SU-DHL-6 (cell line): ENCODE measurements around the gene NPEPL1.
"Not testable (repeated sequence)": the region's sequence is repeated elsewhere in the genome, so short reads cannot be mapped to it uniquely, and the experiment has no call there.

Experiments used
- CTCF ChIP-seq: fragments of 200-600 bp; sonication (generic); IDR thresholded peaks from one replicate; pipeline ENCODE4 v1.5.1; 2017; ENCODE audit warnings: antibody characterized with exemption, mild to moderate bottlenecking, low read length, moderate library complexity; ENCODE audit not compliant: insufficient read depth, poor library complexity, severe bottlenecking
- EZH2phosphoT487 ChIP-seq: fragments of 200-600 bp; sonication (generic), shearing (Covaris generic); conservative IDR thresholded peaks from 2 replicates; pipeline ENCODE4 v1.6.1; 2018; ENCODE audit warnings: mild to moderate bottlenecking, antibody characterized with exemption, low read length, moderate library complexity, mixed read lengths

GRCh38 chr20:58750706-58751105 is 58.1 kb downstream of the NPEPL1 start:
- not testable (repeated sequence) for TF ChIP-seq CTCF, EZH2phosphoT487
